NCI-H2196 (cell line): ENCODE results near the gene CARD9.
A peak's percentile ranks its signal among the peaks of the same experiment; 100 is the strongest.

Source experiments
- DNase-seq: peaks from one replicate; lab custom pipeline; 2025; ENCODE audit not compliant: unreplicated experiment; lab: John Stamatoyannopoulos, UW

Gene CARD9

GRCh38 chr9:136402067-136402466, 28.6 kb upstream of the CARD9 start:
- no peak for DNase-seq

GRCh38 chr9:136401173-136401922, 27.9 kb upstream of the CARD9 start:
- no peak for DNase-seq

GRCh38 chr9:136400038-136400834, 26.8 kb upstream of the CARD9 start, which contains the start of gene SNAPC4:
Gene SNAPC4, minus strand, starts transcription at chr9:136400170. Its CDS starts 1,742 bp downstream, at chr9:136398428.
- DNase-seq, result peak; percentile 95

- DNase-seq, result no peak
Observed at GRCh38 chr9:136399176-136400037, 25.9 kb upstream of the CARD9 start.

GRCh38 chr9:136398286-136398685, 24.8 kb upstream of the CARD9 start:
- DNase-seq, result no peak

GRCh38 chr9:136397643-136398042, 24.2 kb upstream of the CARD9 start:
- no peak for DNase-seq

- DNase-seq, result no peak
Observed at GRCh38 chr9:136396219-136396515, 22.7 kb upstream of the CARD9 start.

GRCh38 chr9:136395345-136396218, 22.1 kb upstream of the CARD9 start:
- DNase-seq, result no peak

GRCh38 chr9:136395020-136395340, 21.5 kb upstream of the CARD9 start:
- DNase-seq, result no peak

- DNase-seq, result no peak
Observed at GRCh38 chr9:136394312-136395019, 21.0 kb upstream of the CARD9 start.

- no peak for DNase-seq
Observed at GRCh38 chr9:136393531-136393930, 20.1 kb upstream of the CARD9 start.

- no peak for DNase-seq
Observed at GRCh38 chr9:136392538-136393449, 19.3 kb upstream of the CARD9 start.

GRCh38 chr9:136391737-136392537, 18.5 kb upstream of the CARD9 start:
- no peak for DNase-seq

- no peak for DNase-seq
Observed at GRCh38 chr9:136389396-136389795, 15.9 kb upstream of the CARD9 start.

GRCh38 chr9:136387217-136387616, 13.7 kb upstream of the CARD9 start:
- DNase-seq, result no peak

- no peak for DNase-seq
Observed at GRCh38 chr9:136386018-136386417, 12.5 kb upstream of the CARD9 start.

- DNase-seq, result no peak
Observed at GRCh38 chr9:136385015-136385414, 11.5 kb upstream of the CARD9 start.

- no peak for DNase-seq
Observed at GRCh38 chr9:136383436-136383835, 10.0 kb upstream of the CARD9 start.
